ENCODE measurements around the gene MTHFD2L. TPM values are rescaled to one million over a fixed set of nuclear protein-coding genes. Genes with fewer than 3 reads are reported as not detected.

MTHFD2L gene
- total RNA-seq, 1 experiment from 2014 or later: 11.6 TPM

- H2BK12ac ChIP-seq (ENCODE audit: insufficient read length, low read depth, low read length): no peak overlapping the region
- no peak overlapping the region for H3K9ac ChIP-seq (ENCODE audit: extremely low read depth, insufficient read length, low read length)
- Mint-ChIP-seq H3K36me3 (ENCODE audit: insufficient read depth in 1 of 3, low read depth in 3 of 3) (no peaks in the 10 kb centered on the region), H3K4me1 (0 out of 4 replicates have a peak, but pooled peaks cover 0 to 2% of the 10 kb centered on the region in 2 experiments), H3K9me3 (no peaks in the 10 kb centered on the region), H3K4me3 (no peak overlapping the region), H3K27ac (no peak overlapping the region), H3K27me3 (ENCODE audit: low read depth) (no peaks in the 10 kb centered on the region)
- no peak overlapping the region for H2BK120ac ChIP-seq (ENCODE audit: low read depth, low read length, poor library complexity, severe bottlenecking)
- H4K5ac ChIP-seq (ENCODE audit: insufficient read length, low read depth, low read length): no peak overlapping the region
- H3K79me2 ChIP-seq (ENCODE audit: insufficient read depth, low read length): no peaks in the 10 kb centered on the region
- H3K4me2 ChIP-seq (ENCODE audit: insufficient read depth, insufficient read length, low read length): no peak overlapping the region
- H3K18ac ChIP-seq (ENCODE audit: insufficient read length, low read depth, low read length): no peak overlapping the region
- H2AFZ ChIP-seq (ENCODE audit: low read length): no peak overlapping the region
- H3K4me1 ChIP-seq (ENCODE audit: insufficient read depth, low read length): no peaks in the 10 kb centered on the region
- no peak overlapping the region for H3K4ac ChIP-seq (ENCODE audit: low read depth, low read length)
- H3K56ac ChIP-seq (ENCODE audit: insufficient read length, low read depth, low read length): no peak overlapping the region
- no peak overlapping the region for H2BK15ac ChIP-seq (ENCODE audit: low read depth, low read length)
- no peaks in the 10 kb centered on the region for H3K23me2 ChIP-seq (ENCODE audit: insufficient read length, low read depth, low read length, poor library complexity, severe bottlenecking)
- H3K14ac ChIP-seq (ENCODE audit: insufficient read depth, low read length): no peak overlapping the region
- no peak overlapping the region for H2AK5ac ChIP-seq (ENCODE audit: insufficient read length, low read length)
- no peak overlapping the region for H3K23ac ChIP-seq (ENCODE audit: insufficient read length, low read depth, low read length)
- H2BK20ac ChIP-seq (ENCODE audit: low read depth, low read length, poor library complexity, severe bottlenecking): no peak overlapping the region
- H3K27ac ChIP-seq (ENCODE audit: insufficient read length, low read depth, low read length): no peak overlapping the region
- H4K8ac ChIP-seq (replicated peaks; ENCODE audit: insufficient read length, low read depth, low read length): no peak overlapping the region
- no peaks in the 10 kb centered on the region for H3K79me1 ChIP-seq (ENCODE audit: insufficient read depth, low read depth, low read length, poor library complexity, severe bottlenecking)
- DNase-seq: no peak
- H4K20me1 ChIP-seq (ENCODE audit: control insufficient read depth, insufficient read depth, insufficient read length): no peaks in the 10 kb centered on the region
- no peaks in the 10 kb centered on the region for H3K27me3 ChIP-seq (ENCODE audit: insufficient read depth, low read length)
- no peaks in the 10 kb centered on the region for H3K9me3 ChIP-seq (ENCODE audit: control insufficient read depth, low read depth, low read length)
- WGBS (ENCODE audit: extremely low coverage, insufficient read length, low lambda C conversion rate): no CpG with 5 or more reads among the region's 1 CpG
- no peak overlapping the region for H4K91ac ChIP-seq (ENCODE audit: insufficient read length, low read depth, low read length)
- no peak overlapping the region for H3T11ph ChIP-seq (ENCODE audit: low read length)
- TF ChIP-seq CTCF (conservative IDR thresholded peaks at IDR 0.05): no peak
- no peak overlapping the region for H2BK5ac ChIP-seq (ENCODE audit: insufficient read length, low read length)
Observed at GRCh38 chr4:74307170-74307569, 149.3 kb downstream of the MTHFD2L start.

All from H9 (cell line).